Activated T-cell treated with anti-CD3 and anti-CD28 coated beads for 1 hour (primary cell): ENCODE measurements around the gene KIFC3.
"Not testable (repeated sequence)": the region's sequence is repeated elsewhere in the genome, so short reads cannot be mapped to it uniquely, and the experiment has no call there.

Experiments used
- DNase-seq: peaks from one replicate; pipeline ENCODE4 v3.0.0-alpha.2; 2020; ENCODE audit warnings: low read depth

KIFC3 gene

DNA sequence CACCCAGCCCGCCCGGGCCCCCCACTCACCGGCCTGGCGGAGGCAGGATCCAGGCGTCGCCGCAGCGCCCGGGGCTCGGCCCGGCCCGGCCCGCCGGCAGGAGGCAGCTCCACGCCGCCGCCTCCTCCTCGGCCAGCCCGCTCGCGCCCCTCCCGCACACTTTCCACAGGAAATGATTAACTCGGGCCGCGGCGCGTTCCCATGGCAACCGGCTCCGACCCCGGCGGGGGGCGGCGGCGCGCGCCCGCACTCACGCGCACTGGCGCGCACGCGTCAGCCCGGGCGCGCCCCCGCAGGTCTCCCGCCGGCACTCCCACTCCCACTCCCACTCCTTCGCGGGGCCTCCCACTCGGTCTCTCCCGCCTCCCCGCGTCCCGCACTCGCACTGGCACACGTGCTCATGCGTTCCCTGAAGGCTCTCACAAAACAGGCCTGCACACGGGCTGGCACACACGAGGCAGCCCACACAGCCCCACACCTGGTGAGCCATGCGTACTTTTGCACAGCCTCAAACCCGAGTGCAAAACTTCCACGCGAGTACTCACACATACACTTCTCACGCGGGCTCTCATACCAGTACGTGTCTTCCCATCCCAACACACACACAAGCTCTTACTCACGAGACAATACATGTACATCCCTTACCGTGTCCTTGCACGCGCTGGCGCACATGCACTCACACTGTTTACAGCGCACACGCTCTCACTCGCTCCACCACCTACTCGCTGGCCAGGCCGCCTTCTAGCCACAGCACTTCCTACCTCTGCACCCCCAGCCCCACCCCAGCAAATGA lies at the start of gene KIFC3:
KIFC3 (minus strand) TSS at position 151 of the 793 bp plus-strand sequence. CDS start 4,248 bp downstream, outside the sequence.
- peak; percentile 59 for DNase-seq

- no peak for DNase-seq
Measured at GRCh38 chr16:57848181-57848580, 45.9 kb upstream of the KIFC3 start.

- DNase-seq: not testable (repeated sequence)
Measured at GRCh38 chr16:57846931-57847330, 44.6 kb upstream of the KIFC3 start.

- DNase-seq: no peak
Measured at GRCh38 chr16:57846078-57846697, 43.9 kb upstream of the KIFC3 start.

GRCh38 chr16:57845115-57845514 lies 42.8 kb upstream of the KIFC3 start:
- no peak for DNase-seq

DNA sequence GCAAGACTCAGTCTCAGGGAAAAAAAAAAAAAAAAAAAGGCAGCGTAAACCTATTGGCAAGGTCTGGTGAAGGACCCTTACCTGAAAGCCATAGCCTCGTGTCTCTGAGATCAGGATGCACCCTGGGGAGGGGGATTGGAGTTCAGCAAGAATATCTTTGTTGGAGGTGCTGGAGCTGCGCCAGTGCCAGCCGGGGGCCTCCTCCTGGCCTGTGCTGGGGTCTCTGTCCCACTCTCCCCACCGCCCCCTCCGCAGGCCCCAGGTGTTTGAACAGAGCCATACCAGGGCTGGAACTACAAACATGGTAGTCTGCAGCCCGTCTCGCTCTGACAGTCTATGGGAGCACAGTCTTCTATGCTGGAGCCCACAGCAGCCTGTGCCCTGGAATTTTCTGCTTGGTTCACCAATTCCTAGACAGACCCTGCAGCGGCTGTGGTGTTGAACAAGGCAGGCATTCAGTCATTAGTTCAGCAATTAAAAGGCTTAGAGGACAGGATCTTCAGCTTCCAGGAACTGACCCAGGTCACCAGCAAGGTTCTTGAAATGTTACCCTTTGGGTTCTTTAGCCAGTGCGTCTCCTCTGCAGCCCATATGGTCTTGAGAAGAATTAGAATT lies 42.2 kb upstream of the KIFC3 start:
- no peak for DNase-seq

DNA sequence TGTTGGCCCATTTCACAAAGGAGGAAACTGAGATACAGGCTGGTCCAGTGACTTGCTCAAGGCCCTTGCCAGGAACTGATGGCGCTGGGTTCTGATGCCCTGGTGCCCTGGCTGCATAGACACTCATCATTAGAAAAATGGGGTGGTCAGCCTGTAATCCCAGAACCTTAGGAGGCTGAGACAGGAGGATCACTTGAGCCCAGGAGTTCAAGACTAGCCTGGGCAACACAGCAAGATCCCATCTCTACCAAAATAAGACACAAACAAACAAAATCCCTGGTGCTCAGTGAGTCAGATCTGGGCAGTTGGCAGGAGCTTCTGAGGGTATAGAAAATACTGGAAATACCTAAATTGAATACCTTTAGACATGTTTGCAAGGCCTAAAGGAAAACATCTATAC lies 41.1 kb upstream of the KIFC3 start:
- DNase-seq: no peak

DNA sequence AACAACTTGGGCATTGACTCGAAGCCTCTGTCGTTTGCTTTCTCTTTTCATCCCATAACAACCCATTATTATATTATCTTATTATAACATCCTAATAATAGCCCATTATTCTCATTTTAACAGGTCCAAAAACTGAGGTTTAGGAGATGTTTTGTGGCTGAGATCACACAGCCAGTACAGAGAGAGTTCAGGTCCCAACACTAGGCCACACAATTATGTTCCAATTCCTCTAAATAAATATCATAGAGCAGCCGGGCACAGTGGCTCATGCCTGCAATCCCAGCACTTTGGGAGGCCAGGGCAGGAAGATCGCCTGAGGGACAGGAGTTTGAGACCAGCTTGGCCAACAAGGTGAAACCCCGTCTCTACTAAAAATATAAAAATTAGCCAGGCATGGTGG lies 40.3 kb upstream of the KIFC3 start:
- DNase-seq: no peak

GRCh38 chr16:57840833-57841232 lies 38.5 kb upstream of the KIFC3 start:
- DNase-seq: no peak

- DNase-seq: no peak
Measured at GRCh38 chr16:57838161-57838560, 35.9 kb upstream of the KIFC3 start.

DNA sequence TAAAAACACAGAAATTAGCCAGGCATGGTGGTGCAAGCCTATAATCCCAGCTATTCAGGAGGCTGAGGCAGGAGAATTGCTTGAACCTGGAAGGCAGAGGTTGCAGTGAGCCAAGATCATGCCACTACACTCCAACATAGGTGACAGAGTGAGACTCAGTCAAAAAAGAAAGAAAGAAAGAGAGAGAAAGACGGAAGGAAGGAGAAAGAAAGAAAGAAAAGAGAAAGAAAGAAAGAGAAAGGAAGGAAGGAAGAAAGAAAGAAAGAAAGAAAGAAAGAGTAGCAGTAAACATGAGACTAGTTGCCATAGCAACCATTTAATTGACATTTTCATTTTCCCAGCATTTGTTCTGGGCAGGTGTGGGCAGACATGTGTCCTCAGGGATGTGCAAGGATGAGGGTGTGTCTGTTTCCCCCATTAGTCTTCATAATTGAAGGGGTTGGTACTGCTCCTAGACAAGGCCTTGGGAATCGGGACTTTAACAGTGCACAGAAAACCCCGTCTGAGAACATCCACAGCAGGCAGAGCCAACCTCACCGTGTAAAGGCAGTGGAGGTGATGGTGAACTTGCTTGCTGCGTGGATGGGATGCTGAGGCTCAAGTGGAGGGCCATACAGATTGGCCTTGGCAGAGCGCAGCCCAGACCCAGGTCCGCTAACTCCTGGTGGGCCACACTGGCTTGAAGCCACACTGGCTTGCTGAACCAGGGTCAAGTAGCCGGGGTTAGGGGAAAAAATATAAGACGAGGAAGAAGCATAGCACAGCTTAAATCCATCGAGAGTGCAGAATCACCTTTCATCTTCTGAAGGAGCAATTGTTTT lies 35.2 kb upstream of the KIFC3 start:
- no peak for DNase-seq

DNA sequence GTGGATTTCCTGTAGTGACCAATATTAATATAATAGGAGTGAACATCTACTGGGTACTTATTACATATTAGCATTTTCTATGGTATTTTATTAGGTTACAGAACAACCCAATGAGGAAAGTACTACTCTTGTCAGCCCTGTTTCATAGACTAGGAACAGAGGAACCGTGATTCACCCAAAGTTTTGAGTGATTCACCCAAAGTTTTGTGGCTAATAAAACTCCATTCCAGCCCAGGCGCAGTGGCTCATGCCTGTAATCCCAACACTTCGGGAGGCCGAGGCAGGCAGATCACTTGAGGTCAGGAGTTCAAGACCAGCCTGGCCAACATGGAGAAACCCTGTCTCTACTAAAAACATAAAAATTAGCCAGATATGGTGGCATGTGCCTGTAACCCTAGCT lies 33.1 kb upstream of the KIFC3 start:
- DNase-seq: not testable (repeated sequence)

DNA sequence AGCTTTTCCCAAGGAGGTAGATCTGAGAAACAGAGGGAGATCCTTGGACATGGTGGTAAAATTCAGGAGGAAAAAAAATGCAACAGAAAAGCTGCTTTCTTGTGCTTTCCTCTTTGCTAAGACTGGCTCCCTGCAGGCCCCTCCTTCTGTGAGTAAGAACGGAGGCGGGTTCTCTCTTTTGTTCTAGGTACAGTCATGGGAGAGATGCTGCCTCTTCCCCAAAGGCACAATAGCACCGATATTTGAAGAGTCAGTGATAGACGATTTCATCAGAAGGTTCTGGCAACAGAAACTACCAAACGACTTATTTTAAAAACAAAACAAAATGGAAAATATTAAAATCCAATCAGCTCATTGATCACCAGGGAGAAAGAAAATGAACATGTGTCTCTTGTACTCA lies 32.6 kb upstream of the KIFC3 start:
- DNase-seq: no peak

- no peak for DNase-seq
Measured at GRCh38 chr16:57830890-57831484, 28.7 kb upstream of the KIFC3 start.

- DNase-seq: no peak
Measured at GRCh38 chr16:57829969-57830360, 27.7 kb upstream of the KIFC3 start.

DNA sequence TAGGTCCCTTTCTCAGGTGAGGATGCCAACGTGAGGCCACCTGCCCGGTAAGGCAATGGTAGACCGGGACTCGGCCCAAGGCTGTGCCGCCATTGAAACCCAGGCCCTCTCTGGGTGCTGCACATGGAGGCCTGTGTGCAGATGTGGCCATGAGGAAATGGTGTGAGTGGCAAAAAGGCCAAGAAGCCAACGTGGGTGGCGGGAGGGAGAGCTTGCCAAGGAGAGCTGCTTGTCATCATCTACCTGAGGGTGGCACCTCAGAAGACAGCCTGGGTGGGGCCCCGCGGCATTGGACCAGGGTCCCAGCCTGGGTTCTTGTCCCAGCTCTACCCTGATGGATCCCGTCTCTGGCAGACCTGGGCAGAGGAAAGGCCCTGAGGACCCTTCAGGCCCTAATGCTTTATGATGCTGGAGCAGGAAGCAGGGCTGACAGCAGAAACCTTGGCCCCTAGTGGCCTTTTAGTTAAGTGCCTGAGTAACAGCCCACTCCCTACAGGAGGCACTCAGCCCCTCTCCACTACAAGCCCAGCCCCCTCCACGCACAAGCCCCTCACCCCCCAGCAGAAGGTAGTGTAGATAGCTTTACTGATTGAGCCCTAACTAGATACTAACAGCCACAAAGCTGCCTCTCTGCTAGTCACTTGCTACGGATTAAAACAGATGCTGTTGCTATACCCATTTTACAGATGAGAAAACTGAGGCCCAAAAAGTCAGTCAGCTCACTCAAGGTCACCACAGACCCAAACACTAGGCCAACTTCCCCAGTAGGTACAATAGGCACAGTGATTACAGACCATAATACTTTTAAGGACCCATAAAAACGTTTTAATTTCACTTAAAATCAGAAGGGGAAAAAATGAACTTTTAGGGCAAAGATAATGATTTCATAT lies 26.2 kb upstream of the KIFC3 start:
- DNase-seq: no peak

DNA sequence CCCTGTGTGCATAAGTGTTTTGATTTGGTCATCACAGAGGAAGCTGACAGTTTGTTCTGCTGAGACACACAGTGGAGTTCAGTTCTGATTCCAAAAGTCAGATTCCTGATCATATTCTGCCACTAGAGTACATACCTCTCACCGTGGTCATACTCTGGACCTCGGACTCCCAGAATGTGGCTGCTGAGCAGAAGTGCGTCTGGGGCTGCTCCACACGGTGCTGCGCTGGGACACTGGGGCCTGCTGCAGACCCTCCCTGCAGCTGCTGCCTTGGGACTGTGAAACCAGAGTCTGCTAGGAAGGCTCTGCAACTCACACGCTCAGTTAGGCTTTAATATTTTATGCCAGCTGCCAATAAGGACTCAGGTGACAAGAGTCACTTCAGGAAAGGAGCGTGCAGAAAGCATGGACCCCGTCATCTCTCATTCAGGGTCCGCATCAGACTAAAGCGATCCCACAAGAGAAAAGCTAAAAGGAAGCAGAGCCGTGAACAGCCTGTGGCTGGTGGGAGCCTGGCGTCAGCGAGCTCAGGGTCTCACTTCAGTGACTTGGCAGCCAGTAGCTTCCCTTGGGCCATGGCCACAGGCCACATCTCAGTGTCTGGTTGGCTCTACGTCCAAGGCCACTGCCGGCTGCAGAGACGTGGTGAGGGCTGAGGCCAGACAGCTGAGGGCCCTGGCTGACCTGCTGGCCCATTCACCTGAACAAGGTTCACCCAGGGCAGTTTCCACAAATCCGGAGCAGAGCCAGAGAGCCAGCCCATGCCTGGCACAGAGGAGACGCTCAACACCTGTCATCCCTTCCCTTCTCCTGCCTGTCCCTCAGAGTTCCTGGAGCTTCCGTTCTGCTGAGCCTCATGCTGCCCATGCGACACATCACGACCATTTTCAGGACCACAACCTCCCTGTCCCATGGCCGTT lies 24.7 kb upstream of the KIFC3 start:
- DNase-seq: no peak

- no peak for DNase-seq
Measured at GRCh38 chr16:57826052-57826451, 23.8 kb upstream of the KIFC3 start.

DNA sequence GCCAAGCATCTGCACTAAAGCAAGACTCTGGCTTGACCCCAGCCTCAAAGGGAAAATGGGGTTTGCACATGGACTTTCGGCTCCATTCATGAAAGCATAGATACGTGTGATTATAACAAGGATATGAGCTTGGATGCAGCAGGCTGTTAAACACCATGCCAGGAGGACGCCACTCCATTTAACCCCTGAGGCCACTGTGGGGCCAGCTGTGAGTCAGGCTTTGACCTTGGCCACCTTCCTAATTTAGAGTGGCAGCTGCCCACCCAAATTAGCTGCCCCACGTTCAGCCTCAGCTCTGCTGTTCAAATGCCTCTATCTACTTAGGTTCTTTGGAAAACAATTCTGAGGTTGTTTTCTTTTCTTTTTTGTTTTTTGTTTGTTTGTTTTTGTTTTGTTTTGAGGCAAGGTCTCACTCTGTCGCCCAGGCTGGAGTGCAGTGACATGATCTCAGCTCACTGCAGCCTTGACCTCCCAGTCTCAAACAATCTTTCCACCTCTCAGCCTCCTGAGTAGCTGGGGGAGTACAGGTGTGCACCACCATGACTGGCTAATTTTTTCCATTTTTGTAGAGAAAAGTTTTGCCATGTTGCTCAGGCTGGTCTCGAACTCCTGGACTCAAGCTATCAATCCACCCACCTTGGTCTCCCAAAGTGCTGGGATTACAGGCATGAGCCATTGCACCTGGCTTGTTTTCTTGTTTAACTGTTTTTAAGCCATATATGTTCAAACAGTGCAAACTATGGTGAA lies 23.2 kb upstream of the KIFC3 start:
- DNase-seq: no peak
